K562 (cell line): ENCODE data around the gene C1orf105.

ENCODE experiments used
- CC2D1A ChIP-seq: fragments of 450-650 bp; IDR thresholded peaks from 2 replicates; pipeline ENCODE4 v1.6.1; 2017; ENCODE audit warnings: mild to moderate bottlenecking
- EZH2 ChIP-seq: IDR thresholded peaks from 2 replicates; pipeline ENCODE4 v1.6.1; 2012; ENCODE audit warnings: low read depth, mild to moderate bottlenecking, inconsistent platforms, low read length, borderline replicate concordance
- FOXM1 ChIP-seq, 2 experiments: fragments of 450-650 bp in 1 of 2; sonication (generic) in 1 of 2; formaldehyde crosslinking in 1 of 2; IDR thresholded peaks; 2 replicates each; pipeline versions ENCODE4 v1.6.1 to v1.9.0; 2017 to 2022; ENCODE audit warnings: low read depth in 2 of 2, mild to moderate bottlenecking in 2 of 2, missing genetic modification reagents in 1 of 2, moderate library complexity in 1 of 2
- HNRNPL ChIP-seq: fragments of 200-400 bp; formaldehyde crosslinking; IDR thresholded peaks from 2 replicates; pipeline ENCODE4 v1.6.1; 2017; ENCODE audit warnings: low read depth, mild to moderate bottlenecking, low read length
- MAX ChIP-seq: sonication (generic); formaldehyde crosslinking; IDR thresholded peaks from 2 replicates; pipeline ENCODE4 v1.9.0; 2022; ENCODE audit warnings: mild to moderate bottlenecking, missing genetic modification reagents
- PRDM10 ChIP-seq: fragments of 450-650 bp; IDR thresholded peaks from 2 replicates; pipeline ENCODE4 v1.6.1; 2018; ENCODE audit not compliant: partially characterized antibody
- REST ChIP-seq, 2 experiments: fragments of 450-650 bp; formaldehyde crosslinking in 1 of 2; IDR thresholded peaks; 2 replicates each; pipeline versions ENCODE4 v1.4.0 to v1.6.1; 2014 to 2020; ENCODE audit warnings: mild to moderate bottlenecking in 2 of 2, borderline replicate concordance in 1 of 2, low read depth in 1 of 2
- SMARCE1 ChIP-seq: fragments of 450-650 bp; IDR thresholded peaks from 2 replicates; pipeline ENCODE4 v1.7.1; 2016; ENCODE audit warnings: mild to moderate bottlenecking
- SREBF2 ChIP-seq: sonication (generic); formaldehyde crosslinking; IDR thresholded peaks from 2 replicates; pipeline ENCODE4 v1.4.0; 2020; ENCODE audit warnings: mild to moderate bottlenecking, missing genetic modification reagents
- USF2 ChIP-seq: sonication (generic); formaldehyde crosslinking; IDR thresholded peaks from 2 replicates; pipeline ENCODE4 v1.5.0; 2020; ENCODE audit warnings: missing genetic modification reagents
- ZNF133 ChIP-seq: fragments of 250-450 bp; sonication (Bioruptor Pico); IDR thresholded peaks from 2 replicates; pipeline ENCODE4 v1.4.0; 2020; ENCODE audit warnings: mild to moderate bottlenecking
- TF ChIP-seq, protein P1 (sequence below), 3 experiments: IDR thresholded peaks in 2 of 3; conservative IDR thresholded peaks in 1 of 3; 2 replicates each; pipeline ENCODE4 v1.5.1; 2011 to 2012; ENCODE audit warnings: low read length in 3 of 3, mild to moderate bottlenecking in 3 of 3, control low read depth in 2 of 3, improper control_type of control experiment in 1 of 3, inconsistent platforms in 1 of 3, low read depth in 1 of 3, mixed read lengths in 1 of 3, moderate library complexity in 1 of 3; ENCODE audit not compliant: insufficient read depth in 2 of 3
- TF ChIP-seq, protein P2 (sequence below): sonication (generic); formaldehyde crosslinking; IDR thresholded peaks from 2 replicates; pipeline ENCODE4 v1.8.0; 2022; ENCODE audit warnings: missing genetic modification reagents, mild to moderate bottlenecking, borderline replicate concordance
- TF ChIP-seq, protein P3 (sequence below): fragments of 250-450 bp; sonication (Bioruptor Pico); IDR thresholded peaks from 2 replicates; pipeline ENCODE4 v1.4.0; 2020; ENCODE audit warnings: mild to moderate bottlenecking

GRCh38 chr1:172429331-172430127 lies 9.0 kb downstream of the C1orf105 start:
- TF ChIP-seq SMARCE1 (no peak), REST (IDR thresholded peaks at IDR 0.05; ENCODE audit: borderline replicate concordance) (peak; percentile 87), REST (CRISPR knock-in tag; IDR thresholded peaks at IDR 0.05; ENCODE audit: low read depth) (no peak), SREBF2 (no peak), PRDM10 (no peak), CC2D1A (no peak), USF2 (CRISPR knock-in tag) (no peak), HNRNPL (no peak), FOXM1 (IDR thresholded peaks at IDR 0.05; ENCODE audit: low read depth) (no peak), FOXM1 (CRISPR knock-in tag; IDR thresholded peaks at IDR 0.05; ENCODE audit: low read depth) (no peak), MAX (no peak), EZH2 (no peak), ZNF133 (CRISPR knock-in tag) (no peak)
- TF ChIP-seq, protein P1, sequence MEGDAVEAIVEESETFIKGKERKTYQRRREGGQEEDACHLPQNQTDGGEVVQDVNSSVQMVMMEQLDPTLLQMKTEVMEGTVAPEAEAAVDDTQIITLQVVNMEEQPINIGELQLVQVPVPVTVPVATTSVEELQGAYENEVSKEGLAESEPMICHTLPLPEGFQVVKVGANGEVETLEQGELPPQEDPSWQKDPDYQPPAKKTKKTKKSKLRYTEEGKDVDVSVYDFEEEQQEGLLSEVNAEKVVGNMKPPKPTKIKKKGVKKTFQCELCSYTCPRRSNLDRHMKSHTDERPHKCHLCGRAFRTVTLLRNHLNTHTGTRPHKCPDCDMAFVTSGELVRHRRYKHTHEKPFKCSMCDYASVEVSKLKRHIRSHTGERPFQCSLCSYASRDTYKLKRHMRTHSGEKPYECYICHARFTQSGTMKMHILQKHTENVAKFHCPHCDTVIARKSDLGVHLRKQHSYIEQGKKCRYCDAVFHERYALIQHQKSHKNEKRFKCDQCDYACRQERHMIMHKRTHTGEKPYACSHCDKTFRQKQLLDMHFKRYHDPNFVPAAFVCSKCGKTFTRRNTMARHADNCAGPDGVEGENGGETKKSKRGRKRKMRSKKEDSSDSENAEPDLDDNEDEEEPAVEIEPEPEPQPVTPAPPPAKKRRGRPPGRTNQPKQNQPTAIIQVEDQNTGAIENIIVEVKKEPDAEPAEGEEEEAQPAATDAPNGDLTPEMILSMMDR (IDR thresholded peaks at IDR 0.05 in 2 of 3, conservative IDR thresholded peaks at IDR 0.05 in 1 of 3; ENCODE audit: insufficient read depth in 2 of 3, low read depth in 1 of 3, low read length in 3 of 3), result peak; percentile 83 to 99 (median 94)
- TF ChIP-seq, protein P2, sequence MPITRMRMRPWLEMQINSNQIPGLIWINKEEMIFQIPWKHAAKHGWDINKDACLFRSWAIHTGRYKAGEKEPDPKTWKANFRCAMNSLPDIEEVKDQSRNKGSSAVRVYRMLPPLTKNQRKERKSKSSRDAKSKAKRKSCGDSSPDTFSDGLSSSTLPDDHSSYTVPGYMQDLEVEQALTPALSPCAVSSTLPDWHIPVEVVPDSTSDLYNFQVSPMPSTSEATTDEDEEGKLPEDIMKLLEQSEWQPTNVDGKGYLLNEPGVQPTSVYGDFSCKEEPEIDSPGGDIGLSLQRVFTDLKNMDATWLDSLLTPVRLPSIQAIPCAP (CRISPR knock-in tag), result no peak
- TF ChIP-seq, protein P3, sequence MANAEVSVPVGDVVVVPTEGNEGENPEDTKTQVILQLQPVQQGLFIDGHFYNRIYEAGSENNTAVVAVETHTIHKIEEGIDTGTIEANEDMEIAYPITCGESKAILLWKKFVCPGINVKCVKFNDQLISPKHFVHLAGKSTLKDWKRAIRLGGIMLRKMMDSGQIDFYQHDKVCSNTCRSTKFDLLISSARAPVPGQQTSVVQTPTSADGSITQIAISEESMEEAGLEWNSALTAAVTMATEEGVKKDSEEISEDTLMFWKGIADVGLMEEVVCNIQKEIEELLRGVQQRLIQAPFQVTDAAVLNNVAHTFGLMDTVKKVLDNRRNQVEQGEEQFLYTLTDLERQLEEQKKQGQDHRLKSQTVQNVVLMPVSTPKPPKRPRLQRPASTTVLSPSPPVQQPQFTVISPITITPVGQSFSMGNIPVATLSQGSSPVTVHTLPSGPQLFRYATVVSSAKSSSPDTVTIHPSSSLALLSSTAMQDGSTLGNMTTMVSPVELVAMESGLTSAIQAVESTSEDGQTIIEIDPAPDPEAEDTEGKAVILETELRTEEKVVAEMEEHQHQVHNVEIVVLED, result no peak
